ENCODE results near the gene HSPB3.

DNA sequence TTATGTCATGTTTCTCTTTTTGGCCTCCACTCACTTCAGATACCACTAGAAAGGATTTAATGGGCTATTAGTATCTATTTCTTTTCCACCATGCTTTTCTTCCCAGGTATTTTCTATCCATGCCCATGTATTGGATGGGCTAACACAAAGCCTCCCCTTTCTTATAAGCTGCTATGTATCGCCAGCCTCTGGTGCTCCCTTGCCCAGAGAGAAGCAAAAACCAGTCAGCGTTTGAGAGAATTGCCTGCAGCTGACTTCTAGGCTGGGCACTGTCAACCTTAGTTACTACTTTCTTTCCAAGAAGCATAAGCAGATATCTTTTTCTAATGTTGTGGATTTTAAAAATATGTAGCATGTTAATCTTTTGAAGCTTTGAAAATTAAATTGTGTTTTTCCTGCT, 30.2 kb upstream of the HSPB3 start:
- TF ChIP-seq TAF7 (optimal IDR thresholded peaks at IDR 0.05; ENCODE audit: borderline replicate concordance, low read depth, low read length): no peak
- TF ChIP-seq, protein P1, sequence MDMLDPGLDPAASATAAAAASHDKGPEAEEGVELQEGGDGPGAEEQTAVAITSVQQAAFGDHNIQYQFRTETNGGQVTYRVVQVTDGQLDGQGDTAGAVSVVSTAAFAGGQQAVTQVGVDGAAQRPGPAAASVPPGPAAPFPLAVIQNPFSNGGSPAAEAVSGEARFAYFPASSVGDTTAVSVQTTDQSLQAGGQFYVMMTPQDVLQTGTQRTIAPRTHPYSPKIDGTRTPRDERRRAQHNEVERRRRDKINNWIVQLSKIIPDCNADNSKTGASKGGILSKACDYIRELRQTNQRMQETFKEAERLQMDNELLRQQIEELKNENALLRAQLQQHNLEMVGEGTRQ (IDR thresholded peaks at IDR 0.05; ENCODE audit: low read length): no peak
- TF ChIP-seq POLR2A (IDR thresholded peaks at IDR 0.05; ENCODE audit: control extremely low read depth in 1 of 2, low read depth in 2 of 2, low read length in 2 of 2): no peak
- TF ChIP-seq, protein P2, sequence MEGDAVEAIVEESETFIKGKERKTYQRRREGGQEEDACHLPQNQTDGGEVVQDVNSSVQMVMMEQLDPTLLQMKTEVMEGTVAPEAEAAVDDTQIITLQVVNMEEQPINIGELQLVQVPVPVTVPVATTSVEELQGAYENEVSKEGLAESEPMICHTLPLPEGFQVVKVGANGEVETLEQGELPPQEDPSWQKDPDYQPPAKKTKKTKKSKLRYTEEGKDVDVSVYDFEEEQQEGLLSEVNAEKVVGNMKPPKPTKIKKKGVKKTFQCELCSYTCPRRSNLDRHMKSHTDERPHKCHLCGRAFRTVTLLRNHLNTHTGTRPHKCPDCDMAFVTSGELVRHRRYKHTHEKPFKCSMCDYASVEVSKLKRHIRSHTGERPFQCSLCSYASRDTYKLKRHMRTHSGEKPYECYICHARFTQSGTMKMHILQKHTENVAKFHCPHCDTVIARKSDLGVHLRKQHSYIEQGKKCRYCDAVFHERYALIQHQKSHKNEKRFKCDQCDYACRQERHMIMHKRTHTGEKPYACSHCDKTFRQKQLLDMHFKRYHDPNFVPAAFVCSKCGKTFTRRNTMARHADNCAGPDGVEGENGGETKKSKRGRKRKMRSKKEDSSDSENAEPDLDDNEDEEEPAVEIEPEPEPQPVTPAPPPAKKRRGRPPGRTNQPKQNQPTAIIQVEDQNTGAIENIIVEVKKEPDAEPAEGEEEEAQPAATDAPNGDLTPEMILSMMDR (IDR thresholded peaks at IDR 0.05; ENCODE audit: control extremely low read depth in 1 of 3, insufficient read depth in 1 of 3, low read depth in 1 of 3, low read length in 3 of 3): no peak
- no peak for TF ChIP-seq TEAD4 (IDR thresholded peaks at IDR 0.05; ENCODE audit: low read depth, low read length)
- TF ChIP-seq, protein P3, sequence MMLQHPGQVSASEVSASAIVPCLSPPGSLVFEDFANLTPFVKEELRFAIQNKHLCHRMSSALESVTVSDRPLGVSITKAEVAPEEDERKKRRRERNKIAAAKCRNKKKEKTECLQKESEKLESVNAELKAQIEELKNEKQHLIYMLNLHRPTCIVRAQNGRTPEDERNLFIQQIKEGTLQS (IDR thresholded peaks at IDR 0.05; ENCODE audit: insufficient read depth, low read depth, low read length): no peak
- no peak for TF ChIP-seq GTF2F1 (IDR thresholded peaks at IDR 0.05; ENCODE audit: borderline replicate concordance, low read depth, low read length)
- TF ChIP-seq CHD2 (IDR thresholded peaks at IDR 0.05; ENCODE audit: low read length): no peak
- TF ChIP-seq TAF1 (IDR thresholded peaks at IDR 0.05; ENCODE audit: low read depth, low read length): no peak
- TF ChIP-seq PHF8 (conservative IDR thresholded peaks at IDR 0.05; ENCODE audit: low read depth, low read length): no peak
- no peak for TF ChIP-seq EP300 (IDR thresholded peaks at IDR 0.05; ENCODE audit: borderline replicate concordance in 1 of 2, low read depth in 2 of 2, low read length in 2 of 2)
- no peak for TF ChIP-seq HDAC2 (IDR thresholded peaks at IDR 0.05; ENCODE audit: borderline replicate concordance in 1 of 2, low read depth in 2 of 2, low read length in 2 of 2)
- TF ChIP-seq SIRT6 (IDR thresholded peaks at IDR 0.05; ENCODE audit: low read length): no peak
- no peak for TF ChIP-seq CBX5 (IDR thresholded peaks at IDR 0.05; ENCODE audit: low read depth, low read length)

Measured in H1 (cell line).